WERI-Rb-1 (cell line): ENCODE results near the gene TAF4.

Source experiments
- DNase-seq: peaks from one replicate; pipeline ENCODE4 v3.0.0-alpha.2; 2020
- H3K27ac ChIP-seq: fragments of 250-450 bp; sonication (Bioruptor Pico); 2 replicates; pipeline ENCODE4 v1.5.1; 2020; ENCODE audit warnings: mild to moderate bottlenecking, moderate library complexity
- H3K27me3 ChIP-seq: fragments of 250-450 bp; sonication (Bioruptor Pico); 2 replicates; pipeline ENCODE4 v1.5.1; 2021; ENCODE audit warnings: mild to moderate bottlenecking, low read depth, moderate library complexity; ENCODE audit not compliant: insufficient read depth, severe bottlenecking
- H3K36me3 ChIP-seq: fragments of 250-450 bp; sonication (Bioruptor Pico); 2 replicates; pipeline ENCODE4 v1.5.1; 2020; ENCODE audit warnings: mild to moderate bottlenecking, moderate library complexity
- H3K4me3 ChIP-seq: 2 replicates; pipeline ENCODE4 v1.5.1; 2011; ENCODE audit warnings: low read depth, mild to moderate bottlenecking, control low read depth, low read length
- H3K9me3 ChIP-seq: fragments of 250-450 bp; sonication (Bioruptor Pico); 2 replicates; pipeline ENCODE4 v1.5.1; 2021; ENCODE audit warnings: mild to moderate bottlenecking, moderate library complexity; ENCODE audit not compliant: severe bottlenecking
- CTCF ChIP-seq: IDR thresholded peaks from 2 replicates; pipeline ENCODE4 v1.5.1; 2011; ENCODE audit warnings: low read depth, mild to moderate bottlenecking, control low read depth, inconsistent platforms, low read length

TAF4 gene

GRCh38 chr20:62060631-62061541 lies 4.8 kb downstream of the TAF4 start:
- H3K4me3 ChIP-seq: no peak overlapping the region
- no peaks in the 10 kb centered on the region for H3K9me3 ChIP-seq
- H3K27ac ChIP-seq: no peak overlapping the region
- H3K36me3 ChIP-seq: peaks cover 37% of the 10 kb centered on the region
- no peaks in the 10 kb centered on the region for H3K27me3 ChIP-seq
- no peak for TF ChIP-seq CTCF
- DNase-seq: no peak

- DNase-seq: no peak
- Histone ChIP-seq H3K4me3 (no peak overlapping the region), H3K27ac (no peak overlapping the region), H3K27me3 (no peaks in the 10 kb centered on the region), H3K9me3 (no peaks in the 10 kb centered on the region), H3K36me3 (peaks cover 40% of the 10 kb centered on the region)
- no peak for TF ChIP-seq CTCF
These were observed 5.6 kb downstream of the TAF4 start for GRCh38 chr20:62059920-62060630.

- Histone ChIP-seq H3K4me3 (no peak overlapping the region), H3K27me3 (no peaks in the 10 kb centered on the region), H3K9me3 (no peaks in the 10 kb centered on the region), H3K27ac (no peak overlapping the region), H3K36me3 (peaks cover 40% of the 10 kb centered on the region)
- TF ChIP-seq CTCF: no peak
- DNase-seq: no peak
These were observed 6.3 kb downstream of the TAF4 start for GRCh38 chr20:62059401-62059800.

GRCh38 chr20:62058941-62059340 lies 6.7 kb downstream of the TAF4 start:
- H3K4me3 ChIP-seq: no peak overlapping the region
- no peaks in the 10 kb centered on the region for H3K9me3 ChIP-seq
- no peaks in the 10 kb centered on the region for H3K27me3 ChIP-seq
- TF ChIP-seq CTCF: no peak
- H3K27ac ChIP-seq: no peak overlapping the region
- H3K36me3 ChIP-seq: peaks cover 36% of the 10 kb centered on the region
- DNase-seq: no peak

- no peak for TF ChIP-seq CTCF
- no peak overlapping the region for H3K4me3 ChIP-seq
- DNase-seq: no peak
- no peaks in the 10 kb centered on the region for H3K27me3 ChIP-seq
- no peak overlapping the region for H3K27ac ChIP-seq
- H3K9me3 ChIP-seq: no peaks in the 10 kb centered on the region
- H3K36me3 ChIP-seq: peaks cover 27% of the 10 kb centered on the region
These were observed 8.7 kb downstream of the TAF4 start for GRCh38 chr20:62056975-62057374.
